ENCODE data around the gene DPP3. TPM values are rescaled to one million over a fixed set of nuclear protein-coding genes. Genes with fewer than 3 reads are reported as not detected.

The DPP3 gene
- total RNA-seq, 4 donors from 2014 or later: 15.5 to 48.5 (median 20.1) TPM

DNA sequence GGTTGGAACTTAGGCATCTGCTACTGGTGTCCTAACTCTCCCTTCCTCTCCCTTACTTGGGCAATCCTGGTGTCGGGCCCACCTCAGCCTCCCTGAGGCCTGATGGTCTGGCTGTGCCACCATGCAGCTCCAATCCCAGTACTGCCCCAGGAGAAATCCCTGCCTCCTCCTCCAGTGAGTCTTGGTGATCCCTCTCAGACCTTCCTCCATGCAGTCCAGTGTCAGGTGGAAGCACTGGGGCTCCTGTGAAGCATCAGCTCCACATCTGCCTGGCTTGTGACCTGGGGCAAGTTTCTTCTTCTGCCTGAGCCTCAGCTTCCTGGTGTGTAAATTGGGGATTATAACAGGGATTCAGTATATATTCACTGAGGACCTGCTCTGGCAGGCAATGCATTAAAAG, 15.3 kb upstream of the DPP3 start:
- H3K4me3 ChIP-seq (ENCODE audit: low read depth, poor library complexity, severe bottlenecking): no peak overlapping the region
- WGBS, 2 donors: 89 to 92% methylated on average over 1 of the region's 1 CpG
- TF ChIP-seq, protein P1, sequence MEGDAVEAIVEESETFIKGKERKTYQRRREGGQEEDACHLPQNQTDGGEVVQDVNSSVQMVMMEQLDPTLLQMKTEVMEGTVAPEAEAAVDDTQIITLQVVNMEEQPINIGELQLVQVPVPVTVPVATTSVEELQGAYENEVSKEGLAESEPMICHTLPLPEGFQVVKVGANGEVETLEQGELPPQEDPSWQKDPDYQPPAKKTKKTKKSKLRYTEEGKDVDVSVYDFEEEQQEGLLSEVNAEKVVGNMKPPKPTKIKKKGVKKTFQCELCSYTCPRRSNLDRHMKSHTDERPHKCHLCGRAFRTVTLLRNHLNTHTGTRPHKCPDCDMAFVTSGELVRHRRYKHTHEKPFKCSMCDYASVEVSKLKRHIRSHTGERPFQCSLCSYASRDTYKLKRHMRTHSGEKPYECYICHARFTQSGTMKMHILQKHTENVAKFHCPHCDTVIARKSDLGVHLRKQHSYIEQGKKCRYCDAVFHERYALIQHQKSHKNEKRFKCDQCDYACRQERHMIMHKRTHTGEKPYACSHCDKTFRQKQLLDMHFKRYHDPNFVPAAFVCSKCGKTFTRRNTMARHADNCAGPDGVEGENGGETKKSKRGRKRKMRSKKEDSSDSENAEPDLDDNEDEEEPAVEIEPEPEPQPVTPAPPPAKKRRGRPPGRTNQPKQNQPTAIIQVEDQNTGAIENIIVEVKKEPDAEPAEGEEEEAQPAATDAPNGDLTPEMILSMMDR (IDR thresholded peaks at IDR 0.05): no peak
- no peak for TF ChIP-seq POLR2A (IDR thresholded peaks at IDR 0.05)
- intact Hi-C loops (cut with DNase I; ENCODE audit: low total_unique reads): no loop called here
- no peak for DNase-seq (ENCODE audit: low spot score in 2 of 2)

DNA sequence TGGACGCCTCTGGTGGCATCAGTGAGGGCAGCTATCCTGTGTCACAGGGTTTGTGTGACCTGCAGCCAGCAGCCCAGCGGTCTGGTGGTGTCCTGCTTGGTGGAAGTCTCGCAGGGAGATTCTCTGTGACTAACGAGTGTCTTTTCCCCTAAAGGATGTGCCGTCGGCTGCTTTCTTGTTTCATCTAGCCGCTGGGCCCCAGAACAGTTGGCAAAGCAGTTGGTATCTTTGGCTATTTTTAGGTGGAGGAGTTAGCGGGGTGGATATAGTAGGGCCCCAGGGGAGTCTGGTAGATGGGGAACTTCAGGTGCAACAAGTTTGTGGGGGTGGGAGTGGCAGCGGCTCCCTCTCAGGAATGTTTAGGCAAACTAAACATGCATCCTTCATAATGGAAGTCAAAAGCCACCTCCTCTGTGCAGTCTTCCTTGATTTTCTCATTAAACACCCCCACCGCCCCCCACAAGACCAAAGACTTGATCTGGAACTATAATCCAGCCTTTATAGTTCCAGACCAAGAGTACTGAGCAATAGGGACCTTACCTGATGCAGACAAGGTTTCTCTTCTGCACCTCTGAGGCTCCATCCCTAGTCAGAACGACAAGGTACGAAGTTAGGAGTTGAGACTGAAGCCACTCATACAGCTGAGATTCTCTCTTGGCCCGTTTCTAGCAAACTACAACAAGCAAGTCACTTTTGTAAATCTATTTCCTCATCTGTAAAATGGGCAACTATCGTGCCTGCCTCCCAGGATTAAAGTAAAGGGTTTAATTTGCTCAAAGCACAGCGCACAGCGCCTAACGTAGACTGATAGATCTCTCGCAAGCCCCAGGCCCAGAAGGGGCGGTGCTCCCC, 14.6 kb upstream of the DPP3 start:
- no peak for DNase-seq (ENCODE audit: low spot score in 2 of 2)
- intact Hi-C loops (cut with DNase I; ENCODE audit: low total_unique reads): no loop called here
- H3K4me3 ChIP-seq (ENCODE audit: low read depth, poor library complexity, severe bottlenecking): no peak overlapping the region
- TF ChIP-seq POLR2A (IDR thresholded peaks at IDR 0.05): no peak
- TF ChIP-seq, protein P1 (IDR thresholded peaks at IDR 0.05): no peak
- 41 to 43% methylated on average over 18 to 19 of the region's 19 CpGs for WGBS, 2 donors

DNA sequence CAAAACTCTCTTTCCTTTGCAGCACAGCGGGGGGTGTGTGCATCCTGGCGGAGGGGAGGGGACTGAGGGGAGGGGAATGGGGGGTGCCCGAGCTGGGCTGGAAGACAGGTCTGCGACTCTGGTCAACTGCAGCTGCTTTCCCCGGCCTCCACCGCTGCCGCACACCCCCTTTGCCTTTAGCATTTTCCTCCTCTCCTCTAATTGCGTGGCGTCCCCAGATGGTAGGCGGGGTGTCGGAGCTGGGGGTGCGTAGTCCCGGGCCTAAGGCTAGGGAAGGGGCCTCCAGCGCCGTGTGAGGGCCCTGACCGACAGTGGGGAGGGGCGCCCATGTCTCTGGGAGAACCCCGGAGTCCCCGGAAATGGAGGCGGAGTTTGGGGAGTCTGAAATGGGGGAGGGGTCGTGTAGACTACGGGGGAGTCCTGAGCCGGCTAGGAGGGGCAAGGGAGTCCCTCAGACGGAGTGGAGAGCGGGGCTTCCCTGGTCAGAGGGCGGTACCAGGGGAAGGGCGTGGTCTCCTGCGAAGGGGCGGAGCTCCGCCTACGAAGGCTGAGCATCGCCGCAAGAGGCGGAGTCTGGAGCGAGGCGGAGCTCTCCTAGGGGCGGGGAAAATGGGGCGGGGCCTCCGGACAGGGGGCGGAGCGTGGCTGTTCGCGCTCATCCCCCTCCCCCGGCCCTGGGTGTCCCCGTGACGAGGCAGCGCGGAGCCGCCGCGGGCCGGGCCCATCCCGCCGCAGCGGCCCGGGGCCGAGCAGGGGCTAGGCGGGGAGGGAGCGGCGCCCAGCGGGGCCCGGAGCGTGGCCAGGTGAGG, 13.8 kb upstream of the DPP3 start, which contains the start of gene PELI3:
PELI3 (plus strand) TSS at position 681 of the 809 bp plus-strand sequence. CDS start 1,224 bp downstream, outside the sequence.
- peak within 1 kb of the TSS; percentile 65 for H3K4me3 ChIP-seq (ENCODE audit: low read depth, poor library complexity, severe bottlenecking)
- 1% methylated on average over 35 to 36 of the region's 63 CpGs for WGBS, 2 donors
- peak; percentile 90 to 98 for DNase-seq (ENCODE audit: low spot score in 2 of 2)
- no peak for TF ChIP-seq POLR2A (IDR thresholded peaks at IDR 0.05)
- TF ChIP-seq, protein P1 (IDR thresholded peaks at IDR 0.05): no peak
- intact Hi-C loops (cut with DNase I; ENCODE audit: low total_unique reads): no loop called here

DNA sequence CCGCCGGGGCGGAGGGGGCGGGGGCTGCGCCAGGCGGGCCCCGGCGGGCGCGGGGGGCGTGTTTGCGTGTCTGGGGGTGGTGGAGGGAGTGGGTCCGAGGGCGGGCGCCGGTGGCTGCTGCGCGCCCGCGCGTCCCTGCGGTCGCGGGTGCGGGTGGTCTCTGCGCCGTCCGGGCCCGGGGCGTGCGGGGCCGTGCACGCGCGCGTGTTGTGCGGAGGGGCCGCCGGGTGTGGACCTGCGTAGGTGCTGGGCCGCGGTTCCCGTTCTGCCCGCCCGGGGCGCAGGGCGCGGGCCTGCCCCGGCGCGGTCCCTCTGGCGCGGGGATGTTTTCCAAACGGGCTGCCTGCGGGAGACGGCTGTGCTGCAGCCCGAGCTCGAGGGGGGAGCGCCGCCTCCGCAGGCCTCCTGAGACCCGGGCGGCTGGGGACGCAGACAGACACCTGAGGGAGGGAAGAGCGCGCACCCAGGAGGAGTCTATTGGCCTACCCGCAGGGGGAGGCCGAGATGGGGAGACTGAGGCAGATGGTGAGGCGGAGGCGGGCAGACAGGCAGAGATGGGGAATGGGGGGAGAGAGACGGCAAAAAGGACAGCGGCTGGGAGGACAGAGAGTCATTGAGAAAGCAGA, 13.1 kb upstream of the DPP3 start:
- DNase-seq (ENCODE audit: low spot score in 2 of 2): no peak
- WGBS, 2 donors: 2 to 3% methylated on average over 30 to 47 of the region's 72 CpGs
- TF ChIP-seq, protein P1 (IDR thresholded peaks at IDR 0.05): no peak
- TF ChIP-seq POLR2A (IDR thresholded peaks at IDR 0.05): no peak
- intact Hi-C loops (cut with DNase I; ENCODE audit: low total_unique reads): no loop called here
- H3K4me3 ChIP-seq (ENCODE audit: low read depth, poor library complexity, severe bottlenecking): peak overlapping the region; percentile 65

DNA sequence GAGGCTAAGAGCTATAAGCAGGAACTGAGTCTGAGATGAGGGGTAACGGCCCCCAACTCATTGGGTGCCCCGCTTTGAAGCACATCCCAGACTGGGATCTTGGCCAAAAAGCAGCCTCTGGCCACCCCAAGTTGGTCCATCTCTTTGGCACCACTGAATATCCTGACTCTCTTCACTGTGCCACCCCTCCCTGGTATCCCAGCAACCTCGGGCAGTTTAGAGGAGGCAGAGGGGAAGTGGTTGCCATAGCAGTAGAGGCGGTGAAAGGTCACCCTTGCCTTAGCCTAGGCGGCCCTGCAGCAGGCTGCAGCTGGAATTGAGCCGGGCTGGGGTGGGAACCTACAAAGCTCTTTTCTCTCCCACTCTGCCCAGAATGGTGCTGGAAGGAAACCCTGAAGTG, 12.5 kb upstream of the DPP3 start:
- WGBS, 2 donors: 38 to 39% methylated on average over 6 of the region's 6 CpGs
- no peak for DNase-seq (ENCODE audit: low spot score in 2 of 2)
- TF ChIP-seq, protein P1 (IDR thresholded peaks at IDR 0.05): no peak
- intact Hi-C loops (cut with DNase I; ENCODE audit: low total_unique reads): no loop called here
- H3K4me3 ChIP-seq (ENCODE audit: low read depth, poor library complexity, severe bottlenecking): no peak overlapping the region

All from lower leg skin (tissue), 4 donors.